GM19099 (cell line): ENCODE data around the gene YY1.

ENCODE experiments used
- POLR2A ChIP-seq: IDR thresholded peaks from 3 replicates; pipeline ENCODE4 v1.6.1; 2011; ENCODE audit warnings: low read depth; ENCODE audit not compliant: insufficient read length; ENCODE audit errors: extremely low read depth

Gene YY1

DNA sequence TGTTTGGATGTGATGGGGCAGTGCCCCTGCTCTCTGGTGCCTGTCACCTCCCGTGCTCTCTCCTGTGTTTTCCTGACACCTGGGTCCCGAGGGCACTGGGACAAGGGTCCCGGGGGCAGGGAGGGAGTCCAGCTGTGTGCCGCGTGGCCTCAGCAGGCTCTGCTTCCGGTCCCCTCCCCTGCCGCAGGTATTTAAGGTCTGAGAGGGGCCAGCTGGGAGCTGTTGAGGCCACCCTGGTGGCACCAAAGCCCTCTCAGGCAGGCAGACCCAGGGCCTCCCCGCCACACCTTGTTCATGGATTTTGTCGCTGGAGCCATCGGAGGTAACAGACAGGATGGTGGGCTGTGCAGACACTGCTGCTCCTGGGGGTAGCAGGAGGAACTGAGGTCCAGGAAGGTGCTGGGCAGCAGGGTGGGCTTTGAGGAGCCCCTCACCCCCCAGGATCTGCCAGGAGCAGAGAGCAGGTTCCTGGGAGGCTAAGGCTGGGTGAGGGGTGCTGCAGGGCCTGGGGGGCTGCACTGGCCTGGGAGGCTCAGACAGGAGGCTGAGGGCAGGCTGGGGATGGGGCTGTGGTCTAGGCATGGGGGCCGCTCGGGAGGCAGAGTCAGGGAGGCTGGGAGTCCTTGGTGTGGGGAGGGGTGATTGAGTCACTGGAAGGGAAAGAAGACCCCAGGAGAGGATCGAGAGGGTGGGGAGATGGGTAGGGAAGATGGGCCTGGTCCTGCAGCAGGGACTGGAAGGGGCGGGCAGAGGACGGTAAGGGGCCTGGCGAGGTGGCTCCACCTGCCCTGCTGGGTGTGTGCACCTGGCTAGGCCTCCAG is 84.4 kb downstream of the YY1 start, which contains the start of gene SLC25A47:
Gene SLC25A47 (plus strand): TSS at position 219 of the 821 bp plus-strand sequence. CDS start 76 bp downstream, at position 295.
- no peak for TF ChIP-seq POLR2A

- TF ChIP-seq POLR2A, result no peak
Measured at GRCh38 chr14:100323942-100324307, 85.0 kb downstream of the YY1 start.

DNA sequence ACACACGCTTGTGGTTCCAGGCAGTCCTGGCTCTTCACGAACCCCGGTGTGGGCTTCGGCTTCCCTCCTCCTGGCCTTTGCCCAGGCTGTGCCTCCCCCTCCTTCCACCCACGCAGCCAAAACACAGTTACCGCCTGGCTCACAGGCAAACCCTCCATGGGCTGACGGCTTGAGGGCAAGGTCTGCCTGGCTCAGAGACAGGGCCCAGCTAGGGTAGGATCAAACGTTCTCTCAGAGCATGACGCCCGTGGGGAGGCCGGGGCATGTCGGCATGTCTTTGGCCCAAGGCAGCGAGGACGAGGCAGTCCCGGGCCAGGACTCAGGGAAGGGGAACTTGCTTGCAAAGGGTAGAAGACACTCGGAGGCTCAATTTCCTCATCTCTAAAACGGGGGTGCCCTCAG is 86.3 kb downstream of the YY1 start:
- TF ChIP-seq POLR2A, result no peak

DNA sequence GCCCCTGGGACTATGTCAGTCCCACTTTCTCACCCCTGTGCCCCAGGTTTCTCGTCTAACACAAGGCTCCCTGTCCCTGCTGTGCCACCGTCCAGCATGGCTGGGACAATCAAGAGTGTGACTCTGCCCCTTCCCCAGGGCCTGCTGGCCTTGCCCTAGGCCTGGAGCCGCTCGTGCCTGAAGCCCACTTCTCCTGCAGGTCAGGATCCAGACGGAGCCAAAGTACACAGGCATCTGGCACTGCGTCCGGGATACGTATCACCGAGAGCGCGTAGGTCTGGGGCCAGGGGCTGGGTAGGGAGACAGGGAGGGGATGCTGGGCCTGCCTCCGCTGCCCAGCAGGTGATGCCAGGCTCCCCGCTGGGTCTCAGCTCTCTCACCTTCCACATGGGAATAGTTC is 87.0 kb downstream of the YY1 start:
- no peak for TF ChIP-seq POLR2A

DNA sequence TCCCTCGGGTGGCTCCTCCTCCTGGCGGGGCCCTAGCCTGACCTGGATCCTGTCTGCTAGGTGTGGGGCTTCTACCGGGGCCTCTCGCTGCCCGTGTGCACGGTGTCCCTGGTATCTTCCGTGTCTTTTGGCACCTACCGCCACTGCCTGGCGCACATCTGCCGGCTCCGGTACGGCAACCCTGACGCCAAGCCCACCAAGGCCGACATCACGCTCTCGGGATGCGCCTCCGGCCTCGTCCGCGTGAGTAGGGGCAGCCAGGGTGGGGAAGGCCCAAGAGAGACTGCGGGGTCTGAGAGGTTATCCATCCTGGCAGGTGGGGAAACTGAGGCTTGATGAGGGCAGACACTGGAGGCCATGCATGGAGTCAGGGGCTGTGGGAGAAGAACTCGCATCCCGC is 88.2 kb downstream of the YY1 start:
- TF ChIP-seq POLR2A, result no peak

GRCh38 chr14:100328495-100329163 is 89.7 kb downstream of the YY1 start:
- TF ChIP-seq POLR2A, result no peak

GRCh38 chr14:100329233-100330006 is 90.5 kb downstream of the YY1 start:
- no peak for TF ChIP-seq POLR2A

DNA sequence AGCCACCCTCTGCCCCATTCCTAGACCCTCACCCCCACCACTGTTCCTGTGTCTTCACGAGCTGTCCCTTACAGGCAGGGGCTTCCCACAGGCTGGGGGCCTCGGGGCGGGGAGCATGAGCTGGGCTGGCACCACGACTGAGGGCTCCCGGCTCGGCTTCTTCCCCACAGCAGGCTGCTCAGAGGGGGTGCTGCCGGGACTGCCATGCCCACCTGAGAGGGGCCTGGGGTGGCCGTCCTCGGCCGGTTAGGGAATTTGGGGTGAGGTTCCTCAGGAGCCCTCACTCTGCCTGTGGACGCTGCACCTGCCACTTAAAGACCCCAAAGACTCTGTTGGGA is 91.0 kb downstream of the YY1 start:
- TF ChIP-seq POLR2A, result no peak

- TF ChIP-seq POLR2A, result no peak
Measured at GRCh38 chr14:100330388-100330931, 91.5 kb downstream of the YY1 start.

GRCh38 chr14:100332071-100332639 is 93.2 kb downstream of the YY1 start:
- TF ChIP-seq POLR2A, result no peak
